NCI-H1048 (cell line): ENCODE measurements around the gene IFITM5.
"Not testable (repeated sequence)": the region's sequence is repeated elsewhere in the genome, so short reads cannot be mapped to it uniquely, and the experiment has no call there.

Source experiments
- DNase-seq: peaks from one replicate; lab custom pipeline; 2025; lab: John Stamatoyannopoulos, UW

The IFITM5 gene

GRCh38 chr11:312092-312816 lies 12.9 kb upstream of the IFITM5 start:
- DNase-seq, result no peak

DNA sequence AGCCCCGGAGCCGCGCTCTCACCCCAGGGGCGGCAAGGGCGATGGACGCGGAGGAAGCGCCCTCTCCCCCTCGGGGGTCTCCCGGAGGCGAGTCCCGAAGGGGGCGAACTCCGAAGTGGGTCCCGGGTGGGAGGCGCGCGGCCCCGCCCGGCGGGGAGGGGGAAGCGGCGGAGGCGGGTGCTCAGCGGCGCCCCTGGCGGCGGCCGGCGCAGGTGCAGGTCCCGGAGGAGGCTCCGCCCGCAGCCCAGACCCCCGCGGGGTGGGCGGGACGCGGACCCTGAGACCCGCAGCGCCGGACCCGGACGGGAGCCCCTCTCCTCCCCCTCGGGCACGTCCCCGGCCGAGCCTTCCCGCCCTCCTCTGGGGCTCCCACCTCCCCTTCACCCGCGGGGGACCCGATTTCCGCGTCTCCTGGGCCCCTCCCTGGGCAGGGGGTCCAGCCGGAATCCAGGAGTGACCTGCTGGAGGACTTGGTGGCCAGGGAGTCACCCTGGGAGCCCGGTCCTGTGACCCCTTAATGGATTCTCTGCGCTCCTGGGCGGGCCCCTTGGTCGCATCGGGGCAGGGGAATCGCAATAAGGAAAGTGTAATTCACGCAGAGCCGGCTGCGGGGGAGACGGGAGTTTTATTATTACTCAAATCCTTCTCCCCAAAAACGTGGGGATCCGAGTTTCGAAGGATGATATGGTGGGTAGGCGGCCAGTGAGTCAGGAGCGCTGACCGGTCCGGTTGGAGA lies 11.9 kb upstream of the IFITM5 start:
- not testable (repeated sequence) for DNase-seq

- DNase-seq, result not testable (repeated sequence)
These were observed 10.8 kb upstream of the IFITM5 start for GRCh38 chr11:309979-310572.

GRCh38 chr11:308740-309665 lies 9.7 kb upstream of the IFITM5 start:
- not testable (repeated sequence) for DNase-seq

DNA sequence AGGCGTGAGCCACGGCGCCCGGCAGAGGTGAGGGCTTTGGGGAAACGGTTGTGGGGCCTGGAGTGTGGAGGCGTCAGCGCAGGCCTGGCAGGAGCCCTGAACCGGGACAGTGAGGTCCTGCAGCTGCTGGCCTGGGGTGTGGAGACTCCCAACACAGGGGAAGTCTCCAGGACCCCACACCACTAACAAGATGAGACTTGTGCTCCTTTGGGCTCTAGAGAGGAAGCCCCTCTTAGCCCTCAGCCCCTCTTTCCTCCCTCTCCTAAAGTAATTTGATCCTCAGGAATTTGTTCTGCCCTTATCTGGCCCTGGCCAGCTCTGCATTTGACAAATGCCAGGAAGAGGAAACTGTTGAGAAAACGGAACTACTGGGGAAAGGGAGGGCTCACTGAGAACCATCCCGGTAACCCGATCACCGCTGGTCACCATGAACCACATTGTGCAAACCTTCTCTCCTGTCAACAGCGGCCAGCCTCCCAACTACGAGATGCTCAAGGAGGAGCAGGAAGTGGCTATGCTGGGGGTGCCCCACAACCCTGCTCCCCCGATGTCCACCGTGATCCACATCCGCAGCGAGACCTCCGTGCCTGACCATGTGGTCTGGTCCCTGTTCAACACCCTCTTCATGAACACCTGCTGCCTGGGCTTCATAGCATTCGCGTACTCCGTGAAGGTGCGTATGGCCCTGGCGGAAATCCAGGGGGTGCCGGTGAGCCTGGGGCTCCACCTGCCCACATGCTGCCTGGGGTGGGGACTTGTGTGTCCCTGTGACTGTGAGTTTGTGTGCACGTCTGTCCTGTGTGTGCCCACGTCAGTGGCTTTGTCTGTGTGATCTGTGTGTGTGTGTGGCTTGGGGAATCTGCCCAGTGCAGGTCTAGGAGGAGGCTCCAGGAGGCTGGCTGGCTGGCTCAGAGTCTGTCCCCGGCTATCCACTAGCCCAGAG lies 8.7 kb upstream of the IFITM5 start, which contains the start of gene IFITM2:
Gene IFITM2 (plus strand): TSS at position 51 of the 943 bp plus-strand sequence. CDS start 377 bp downstream, at position 428.
- DNase-seq, result not testable (repeated sequence)

- no peak for DNase-seq
These were observed 7.5 kb upstream of the IFITM5 start for GRCh38 chr11:306645-307371.

GRCh38 chr11:305844-306211 lies 6.5 kb upstream of the IFITM5 start:
- no peak for DNase-seq

DNA sequence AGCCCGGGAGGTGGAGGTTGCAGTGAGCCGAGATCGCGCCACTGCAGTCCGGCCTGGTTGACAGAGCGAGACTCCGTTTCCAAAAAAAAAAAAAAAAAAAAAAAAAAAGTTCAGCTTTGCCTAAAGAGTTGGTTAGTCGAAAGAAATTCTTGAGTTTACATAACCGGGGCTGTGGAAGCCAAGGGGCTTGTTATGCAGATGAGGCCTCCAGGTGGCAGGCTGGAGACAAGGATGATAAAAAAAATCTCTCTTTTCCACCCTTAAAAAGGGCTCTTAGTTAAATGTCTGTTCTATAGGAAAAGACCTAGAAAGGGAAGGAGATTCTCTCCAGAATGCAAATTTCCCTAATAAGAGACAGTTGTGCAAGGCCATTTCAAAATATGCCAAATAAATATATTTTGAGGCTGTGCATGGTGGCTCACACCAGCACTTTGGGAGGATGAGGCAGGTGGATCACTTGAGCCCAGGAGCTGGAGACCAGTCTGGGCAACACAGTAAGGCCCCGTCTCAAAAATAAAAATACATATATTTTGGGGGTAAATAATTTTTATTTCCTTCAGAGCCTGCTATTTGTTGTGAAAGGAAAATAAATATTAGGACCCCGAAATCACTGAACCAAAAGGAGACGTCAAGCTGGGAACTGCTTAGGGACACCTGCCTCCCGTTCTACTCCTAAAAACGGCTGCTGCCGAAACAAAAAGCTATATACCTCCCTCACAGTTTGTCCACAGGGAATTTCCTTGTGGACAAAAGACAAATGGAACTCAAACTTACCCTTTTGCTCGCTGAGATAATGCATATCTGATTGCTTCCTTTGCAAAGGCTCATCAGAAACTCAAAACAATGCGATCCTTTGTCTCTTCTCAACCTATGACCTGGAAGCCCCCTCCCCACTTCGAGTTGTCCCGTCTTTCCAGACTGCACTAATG lies 5.9 kb upstream of the IFITM5 start:
- no peak for DNase-seq

- DNase-seq, result no peak
These were observed 4.8 kb upstream of the IFITM5 start for GRCh38 chr11:304061-304506.

- DNase-seq, result no peak
These were observed 4.0 kb upstream of the IFITM5 start for GRCh38 chr11:303363-303762.

DNA sequence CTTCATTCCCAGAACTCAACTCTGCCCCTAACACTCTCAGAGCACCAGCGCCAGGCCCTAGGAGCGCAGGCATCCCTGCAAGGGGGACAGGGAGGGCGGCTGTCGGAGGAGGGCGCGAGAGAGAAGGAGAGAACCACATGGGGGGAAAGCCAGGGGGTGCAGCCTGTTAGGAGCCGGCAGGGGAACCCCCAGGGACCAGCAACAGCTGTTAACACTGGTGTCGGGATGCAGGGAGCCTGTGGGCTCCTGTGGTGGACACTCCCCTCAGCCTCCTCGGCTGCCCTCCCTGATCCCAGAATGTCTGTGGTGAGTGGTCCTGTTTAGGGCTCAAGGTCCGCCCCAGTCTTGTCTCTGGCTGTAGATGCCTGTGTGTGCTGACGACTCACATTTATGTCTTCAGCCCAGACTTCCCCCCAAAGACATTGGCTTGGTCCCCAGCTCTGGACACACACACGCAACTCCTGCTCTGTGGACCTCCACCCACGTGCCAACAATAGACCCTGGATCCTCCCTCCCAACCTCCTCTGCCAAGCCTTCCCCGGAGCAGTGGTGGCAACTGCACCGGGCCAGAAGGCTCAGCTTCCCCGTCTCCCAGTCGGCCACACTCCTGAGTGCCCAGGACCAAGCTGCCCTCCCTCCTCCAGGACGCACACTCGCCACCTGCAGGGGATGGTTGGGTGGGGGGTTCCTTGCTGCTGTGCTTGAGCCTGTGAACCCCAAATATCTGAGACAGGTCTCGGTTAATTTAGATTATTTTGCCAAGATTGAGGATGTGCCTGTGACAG lies 817 bp upstream of the IFITM5 start:
- DNase-seq, result no peak

- DNase-seq, result no peak
These were observed 790 bp downstream of the IFITM5 start for GRCh38 chr11:298406-299065.

- DNase-seq, result no peak
These were observed 1.5 kb downstream of the IFITM5 start for GRCh38 chr11:297586-298405.

- no peak for DNase-seq
These were observed 2.2 kb downstream of the IFITM5 start for GRCh38 chr11:297051-297585.

- no peak for DNase-seq
These were observed 2.9 kb downstream of the IFITM5 start for GRCh38 chr11:296171-297050.
